Fibroblast of pulmonary artery (primary cell): ENCODE measurements around the gene RNF208.

Experiments
- DNase-seq: peaks from one replicate; pipeline ENCODE4 v3.0.0-alpha.2; 2010; ENCODE audit warnings: low read depth
- H3K4me3 ChIP-seq: replicated peaks from 2 replicates; pipeline ENCODE4 v1.5.1; 2011; ENCODE audit warnings: low read depth, mild to moderate bottlenecking, control low read depth, low read length, moderate library complexity
- TF ChIP-seq, protein P1 (sequence below): IDR thresholded peaks from 2 replicates; pipeline ENCODE4 v1.5.1; 2011; ENCODE audit warnings: mild to moderate bottlenecking, control low read depth, low read length, inconsistent platforms; ENCODE audit errors: missing control alignments

RNF208 gene

GRCh38 chr9:137231372-137232039 is 9.5 kb upstream of the RNF208 start:
- no peak for DNase-seq
- no peak overlapping the region for H3K4me3 ChIP-seq
- TF ChIP-seq, protein P1, sequence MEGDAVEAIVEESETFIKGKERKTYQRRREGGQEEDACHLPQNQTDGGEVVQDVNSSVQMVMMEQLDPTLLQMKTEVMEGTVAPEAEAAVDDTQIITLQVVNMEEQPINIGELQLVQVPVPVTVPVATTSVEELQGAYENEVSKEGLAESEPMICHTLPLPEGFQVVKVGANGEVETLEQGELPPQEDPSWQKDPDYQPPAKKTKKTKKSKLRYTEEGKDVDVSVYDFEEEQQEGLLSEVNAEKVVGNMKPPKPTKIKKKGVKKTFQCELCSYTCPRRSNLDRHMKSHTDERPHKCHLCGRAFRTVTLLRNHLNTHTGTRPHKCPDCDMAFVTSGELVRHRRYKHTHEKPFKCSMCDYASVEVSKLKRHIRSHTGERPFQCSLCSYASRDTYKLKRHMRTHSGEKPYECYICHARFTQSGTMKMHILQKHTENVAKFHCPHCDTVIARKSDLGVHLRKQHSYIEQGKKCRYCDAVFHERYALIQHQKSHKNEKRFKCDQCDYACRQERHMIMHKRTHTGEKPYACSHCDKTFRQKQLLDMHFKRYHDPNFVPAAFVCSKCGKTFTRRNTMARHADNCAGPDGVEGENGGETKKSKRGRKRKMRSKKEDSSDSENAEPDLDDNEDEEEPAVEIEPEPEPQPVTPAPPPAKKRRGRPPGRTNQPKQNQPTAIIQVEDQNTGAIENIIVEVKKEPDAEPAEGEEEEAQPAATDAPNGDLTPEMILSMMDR, result no peak

DNA sequence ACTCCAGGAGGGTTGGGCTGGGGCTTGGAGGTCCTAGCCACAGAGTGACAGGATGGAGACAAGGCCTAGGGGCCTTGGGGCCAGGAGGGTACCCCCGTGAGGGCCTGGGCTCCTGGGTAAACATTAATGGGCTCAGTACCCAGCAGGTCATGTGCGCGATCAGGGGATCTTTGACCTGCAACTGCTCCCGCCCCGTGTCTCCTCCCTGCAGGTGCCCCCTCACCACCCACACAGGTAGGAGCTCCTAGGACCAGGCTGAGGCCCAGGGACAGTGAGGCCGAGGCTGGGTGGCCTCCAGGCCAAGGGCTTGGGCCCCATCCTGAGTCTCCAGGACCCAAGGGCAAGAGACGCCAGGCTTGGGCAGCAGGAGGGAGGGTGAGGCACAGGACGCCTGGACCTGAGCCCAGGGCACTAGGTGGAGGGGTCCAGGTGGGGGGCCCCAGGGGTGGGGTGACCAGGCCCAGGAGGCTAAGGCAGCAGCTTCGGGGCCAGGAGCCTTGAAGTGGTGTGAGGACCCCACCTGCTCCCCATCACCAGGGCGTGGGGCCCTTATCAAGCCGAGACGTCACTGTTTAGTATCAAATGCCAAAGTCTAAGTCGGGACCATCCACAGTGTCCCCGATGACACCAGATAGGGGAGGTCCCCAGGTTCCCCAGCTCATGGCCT is 8.8 kb upstream of the RNF208 start, which contains the start of gene SLC34A3:
Gene SLC34A3 (plus strand): TSS at position 197 of the 667 bp plus-strand sequence. CDS start 802 bp downstream, outside the sequence.
- no peak for DNase-seq
- TF ChIP-seq, protein P1, result no peak
- no peak within 1 kb of the TSS for H3K4me3 ChIP-seq

- DNase-seq, result no peak
- TF ChIP-seq, protein P1, result no peak
- H3K4me3 ChIP-seq, result no peak overlapping the region
Measured at GRCh38 chr9:137229903-137230704, 8.1 kb upstream of the RNF208 start.

- DNase-seq, result no peak
- TF ChIP-seq, protein P1, result no peak
- H3K4me3 ChIP-seq, result no peak overlapping the region
Measured at GRCh38 chr9:137228968-137229896, 7.2 kb upstream of the RNF208 start.

- TF ChIP-seq, protein P1, result no peak
- no peak for DNase-seq
- H3K4me3 ChIP-seq, result no peak overlapping the region
Measured at GRCh38 chr9:137228506-137228967, 6.5 kb upstream of the RNF208 start.
